Measurements from ENCODE around the gene STARD10. TPM values are rescaled to one million over a fixed set of nuclear protein-coding genes. Genes with fewer than 3 reads are reported as not detected.

The STARD10 gene
- total and polyA plus RNA-seq, 2 experiments from 2014 or later = 16.6 to 20.5 TPM

- no peak overlapping the region for H2AFZ ChIP-seq
- ATAC-seq (no peak), DNase-seq (ENCODE audit: low spot score) (no peak)
- TF ChIP-seq ZNF331 (CRISPR knock-in tag; IDR thresholded peaks at IDR 0.05; ENCODE audit: low read depth) (no peak), EZH2 (IDR thresholded peaks at IDR 0.05; ENCODE audit: low read depth, unreplicated experiment) (no peak), ETS1 (IDR thresholded peaks at IDR 0.05) (no peak), ZNF462 (CRISPR knock-in tag; IDR thresholded peaks at IDR 0.05) (no peak), CREB1 (CRISPR knock-in tag; IDR thresholded peaks at IDR 0.05; ENCODE audit: low read depth) (no peak), NANOG (IDR thresholded peaks at IDR 0.05; ENCODE audit: borderline replicate concordance) (no peak), POLR2AphosphoS5 (IDR thresholded peaks at IDR 0.05; ENCODE audit: low read depth) (no peak), STAT1 (IDR thresholded peaks at IDR 0.05; ENCODE audit: unreplicated experiment) (no peak)
- H3K4me1 ChIP-seq (ENCODE audit: insufficient read depth) = peaks cover 23% of the 10 kb centered on the region
- H3K36me3 ChIP-seq (ENCODE audit: insufficient read depth) = no peaks in the 10 kb centered on the region
- no peak overlapping the region for H3K4me3 ChIP-seq
- H3K9me3 Mint-ChIP-seq = no peaks in the 10 kb centered on the region
- no peak overlapping the region for H3K4me2 ChIP-seq
- H3K27me3 Mint-ChIP-seq (ENCODE audit: insufficient read depth, low read depth, poor library complexity) = peaks cover 3% of the 10 kb centered on the region
- H3F3A ChIP-seq (replicated peaks; ENCODE audit: low read depth) = 0 out of 2 replicates have a peak, but pooled peaks cover 2% of the 10 kb centered on the region
- H3K36me3 Mint-ChIP-seq (ENCODE audit: low read depth) = no peaks in the 10 kb centered on the region; the same call in 1 of the 3 replicates
- H3K27ac Mint-ChIP-seq = peak overlapping the region; percentile 36
- H4K20me1 ChIP-seq (replicated peaks; ENCODE audit: insufficient read depth) = peaks cover 20% of the 10 kb centered on the region
- no peak overlapping the region for H3K4me3 Mint-ChIP-seq
- H3K79me2 ChIP-seq (replicated peaks; ENCODE audit: insufficient read depth) = peaks cover 71% of the 10 kb centered on the region
- no peak overlapping the region for H3K27ac ChIP-seq (ENCODE audit: low read depth)
- no peaks in the 10 kb centered on the region for H3K27me3 ChIP-seq (ENCODE audit: insufficient read depth)
- H3K9me2 ChIP-seq (ENCODE audit: insufficient read depth) = no peaks in the 10 kb centered on the region
- peaks cover 48% of the 10 kb centered on the region for H3K4me1 Mint-ChIP-seq
These were observed 50.3 kb downstream of the STARD10 start for GRCh38 chr11:72743321-72744221.

Data from GM23338 (cell line).